ENCODE results near the gene DLG1.

DLG1 gene

GRCh38 chr3:197298341-197298944 is at the start of gene DLG1:
Gene DLG1, minus strand, starts transcription at chr3:197298612. Its CDS starts 1,408 bp downstream, at chr3:197297204.
- peak; percentile 82 for DNase-seq (ENCODE audit: low read depth)

- DNase-seq (ENCODE audit: low read depth): no peak
Measured at GRCh38 chr3:197348014-197348413, 49.6 kb upstream of the DLG1 start.

GRCh38 chr3:197345390-197345789 is 47.0 kb upstream of the DLG1 start:
- no peak for DNase-seq (ENCODE audit: low read depth)

- no peak for DNase-seq (ENCODE audit: low read depth)
Measured at GRCh38 chr3:197344582-197345318, 46.3 kb upstream of the DLG1 start.

- no peak for DNase-seq (ENCODE audit: low read depth)
Measured at GRCh38 chr3:197343656-197344408, 45.4 kb upstream of the DLG1 start.

GRCh38 chr3:197343111-197343510 is 44.7 kb upstream of the DLG1 start:
- no peak for DNase-seq (ENCODE audit: low read depth)

GRCh38 chr3:197340521-197340871 is 42.1 kb upstream of the DLG1 start:
- no peak for DNase-seq (ENCODE audit: low read depth)

- DNase-seq (ENCODE audit: low read depth): no peak
Measured at GRCh38 chr3:197339841-197340520, 41.6 kb upstream of the DLG1 start.

- no peak for DNase-seq (ENCODE audit: low read depth)
Measured at GRCh38 chr3:197338586-197338985, 40.2 kb upstream of the DLG1 start.

- no peak for DNase-seq (ENCODE audit: low read depth)
Measured at GRCh38 chr3:197337656-197338055, 39.2 kb upstream of the DLG1 start.

GRCh38 chr3:197337214-197337613 is 38.8 kb upstream of the DLG1 start:
- no peak for DNase-seq (ENCODE audit: low read depth)

GRCh38 chr3:197336348-197336747 is 37.9 kb upstream of the DLG1 start:
- no peak for DNase-seq (ENCODE audit: low read depth)

GRCh38 chr3:197335428-197336132 is 37.2 kb upstream of the DLG1 start:
- DNase-seq (ENCODE audit: low read depth): no peak

- DNase-seq (ENCODE audit: low read depth): no peak
Measured at GRCh38 chr3:197333901-197334639, 35.7 kb upstream of the DLG1 start.

GRCh38 chr3:197331131-197331530 is 32.7 kb upstream of the DLG1 start:
- no peak for DNase-seq (ENCODE audit: low read depth)

- DNase-seq (ENCODE audit: low read depth): no peak
Measured at GRCh38 chr3:197329382-197329781, 31.0 kb upstream of the DLG1 start.

GRCh38 chr3:197328198-197328597 is 29.8 kb upstream of the DLG1 start:
- no peak for DNase-seq (ENCODE audit: low read depth)

- DNase-seq (ENCODE audit: low read depth): no peak
Measured at GRCh38 chr3:197327701-197328100, 29.3 kb upstream of the DLG1 start.

GRCh38 chr3:197325773-197326172 is 27.4 kb upstream of the DLG1 start:
- DNase-seq (ENCODE audit: low read depth): no peak

GRCh38 chr3:197322149-197322548 is 23.7 kb upstream of the DLG1 start:
- no peak for DNase-seq (ENCODE audit: low read depth)

- no peak for DNase-seq (ENCODE audit: low read depth)
Measured at GRCh38 chr3:197320582-197320981, 22.2 kb upstream of the DLG1 start.
